NCI-H1092 (cell line): ENCODE data around the gene ABCC4.

ENCODE experiments used
- DNase-seq: peaks from one replicate; lab custom pipeline; 2025; lab: John Stamatoyannopoulos, UW

Gene ABCC4

GRCh38 chr13:95117092-95117491 is 184.2 kb downstream of the ABCC4 start:
- no peak for DNase-seq

GRCh38 chr13:95115525-95115924 is 185.7 kb downstream of the ABCC4 start:
- no peak for DNase-seq

- DNase-seq = no peak
Observed at GRCh38 chr13:95113601-95114000, 187.7 kb downstream of the ABCC4 start.

- no peak for DNase-seq
Observed at GRCh38 chr13:95112883-95113282, 188.4 kb downstream of the ABCC4 start.

GRCh38 chr13:95111608-95112007 is 189.6 kb downstream of the ABCC4 start:
- no peak for DNase-seq

GRCh38 chr13:95106562-95106961 is 194.7 kb downstream of the ABCC4 start:
- DNase-seq = no peak

- no peak for DNase-seq
Observed at GRCh38 chr13:95100525-95101433, 200.5 kb downstream of the ABCC4 start.

- DNase-seq = no peak
Observed at GRCh38 chr13:95099541-95099940, 201.7 kb downstream of the ABCC4 start.

- no peak for DNase-seq
Observed at GRCh38 chr13:95098916-95099315, 202.3 kb downstream of the ABCC4 start.

GRCh38 chr13:95091755-95092154 is 209.5 kb downstream of the ABCC4 start:
- no peak for DNase-seq

- no peak for DNase-seq
Observed at GRCh38 chr13:95087746-95088305, 213.4 kb downstream of the ABCC4 start.

- DNase-seq = no peak
Observed at GRCh38 chr13:95086761-95087160, 214.5 kb downstream of the ABCC4 start.

- DNase-seq = no peak
Observed at GRCh38 chr13:95083758-95084157, 217.5 kb downstream of the ABCC4 start.

- no peak for DNase-seq
Observed at GRCh38 chr13:95083066-95083465, 218.2 kb downstream of the ABCC4 start.

GRCh38 chr13:95075506-95075905 is 225.7 kb downstream of the ABCC4 start:
- DNase-seq = no peak

GRCh38 chr13:95074820-95075219 is 226.4 kb downstream of the ABCC4 start:
- DNase-seq = no peak

- no peak for DNase-seq
Observed at GRCh38 chr13:95073747-95074311, 227.4 kb downstream of the ABCC4 start.

- no peak for DNase-seq
Observed at GRCh38 chr13:95067303-95067702, 233.9 kb downstream of the ABCC4 start.

GRCh38 chr13:95060014-95060519 is 241.2 kb downstream of the ABCC4 start:
- no peak for DNase-seq

- no peak for DNase-seq
Observed at GRCh38 chr13:95059306-95059705, 241.9 kb downstream of the ABCC4 start.

- DNase-seq = no peak
Observed at GRCh38 chr13:95058680-95059079, 242.6 kb downstream of the ABCC4 start.

GRCh38 chr13:95056266-95056665 is 245.0 kb downstream of the ABCC4 start:
- no peak for DNase-seq
